ENCODE measurements around the gene DUSP6.

- no peak for TF ChIP-seq SFPQ (IDR thresholded peaks at IDR 0.05; ENCODE audit: low read depth, low read length)
- TF ChIP-seq CBX2 (IDR thresholded peaks at IDR 0.05; ENCODE audit: insufficient read depth, low read length, poor library complexity, severe bottlenecking) = no peak
- TF ChIP-seq RAD51 (IDR thresholded peaks at IDR 0.05; ENCODE audit: borderline replicate concordance, low read depth) = no peak
- TF ChIP-seq SRSF9 (IDR thresholded peaks at IDR 0.05; ENCODE audit: borderline replicate concordance, low read depth, low read length) = no peak
- no peak for TF ChIP-seq YBX1 (IDR thresholded peaks at IDR 0.05)
- no peak for TF ChIP-seq HDAC1 (IDR thresholded peaks at IDR 0.05)
- TF ChIP-seq UBTF (IDR thresholded peaks at IDR 0.05; ENCODE audit: borderline replicate concordance in 1 of 2, low read depth in 2 of 2, low read length in 2 of 2) = no peak
- no peak for TF ChIP-seq POLR3A (IDR thresholded peaks at IDR 0.05; ENCODE audit: borderline replicate concordance, extremely low read depth, insufficient read depth, insufficient read length)
- TF ChIP-seq ELF4 (CRISPR knock-in tag; IDR thresholded peaks at IDR 0.05) = no peak
- TF ChIP-seq CREB1 (IDR thresholded peaks at IDR 0.05) = no peak
- no peak for TF ChIP-seq CREB1 (CRISPR knock-in tag; IDR thresholded peaks at IDR 0.05)
- no peak for TF ChIP-seq E2F6 (IDR thresholded peaks at IDR 0.05; ENCODE audit: borderline replicate concordance in 1 of 2, extremely low read depth in 1 of 2, insufficient read depth in 1 of 2, insufficient read length in 1 of 2, low read depth in 1 of 2, low read length in 1 of 2, poor library complexity in 1 of 2, severe bottlenecking in 1 of 2)
- TF ChIP-seq CC2D1A (IDR thresholded peaks at IDR 0.05) = no peak
- TF ChIP-seq FOXP4 (CRISPR knock-in tag; IDR thresholded peaks at IDR 0.05; ENCODE audit: borderline replicate concordance) = no peak
Observed at GRCh38 chr12:89370421-89370831, 18.1 kb upstream of the DUSP6 start.

All from K562 (cell line).